GM19372 (cell line): ENCODE results near the gene ZNF814.
"Not testable (repeated sequence)": the region's sequence is repeated elsewhere in the genome, so short reads cannot be mapped to it uniquely, and the experiment has no call there.

Experiments
- ATAC-seq: cut with Tn5 transposase; IDR thresholded peaks from one replicate; pipeline ENCODE4 v1.9.1; 2021; ENCODE audit warnings: mild to moderate bottlenecking, low read depth, moderate library complexity; ENCODE audit not compliant: unreplicated experiment

Gene ZNF814

DNA sequence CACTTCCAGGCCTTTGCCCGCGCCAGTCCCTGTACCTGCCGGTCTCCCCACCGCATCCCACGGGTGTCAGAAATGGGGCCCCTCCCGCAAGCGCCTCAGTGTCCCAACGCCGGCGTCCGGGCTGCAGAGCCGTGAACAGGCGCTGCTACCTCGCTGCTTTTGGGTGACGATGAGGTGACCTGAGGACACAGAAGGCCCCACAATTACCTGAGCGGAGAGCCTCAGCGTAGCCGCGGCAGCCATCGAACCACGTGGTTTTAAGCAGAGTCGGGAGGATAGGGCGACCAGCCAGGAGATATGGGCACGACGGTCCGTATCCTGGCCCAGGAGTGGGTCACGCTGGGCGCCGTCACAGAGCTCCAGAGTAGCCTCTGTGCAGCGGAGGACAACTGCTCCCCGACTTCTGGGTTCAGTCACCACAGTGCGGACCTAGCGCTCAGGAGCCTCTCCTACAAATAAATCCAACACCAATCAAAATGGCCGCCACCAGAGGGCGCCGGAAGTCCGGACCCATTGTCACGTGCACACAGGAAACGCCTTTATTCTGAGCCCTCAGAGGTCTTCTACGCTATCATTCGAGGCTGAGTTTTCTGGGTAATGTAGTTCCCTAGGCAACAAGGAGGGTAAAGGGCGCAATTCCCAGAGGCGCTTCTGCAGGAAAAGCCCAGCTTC, at the start of gene ZNF814:
Gene ZNF814 (minus strand): TSS at position 478 of the 672 bp plus-strand sequence. CDS start 235 bp downstream, at position 243.
- ATAC-seq = no peak

DNA sequence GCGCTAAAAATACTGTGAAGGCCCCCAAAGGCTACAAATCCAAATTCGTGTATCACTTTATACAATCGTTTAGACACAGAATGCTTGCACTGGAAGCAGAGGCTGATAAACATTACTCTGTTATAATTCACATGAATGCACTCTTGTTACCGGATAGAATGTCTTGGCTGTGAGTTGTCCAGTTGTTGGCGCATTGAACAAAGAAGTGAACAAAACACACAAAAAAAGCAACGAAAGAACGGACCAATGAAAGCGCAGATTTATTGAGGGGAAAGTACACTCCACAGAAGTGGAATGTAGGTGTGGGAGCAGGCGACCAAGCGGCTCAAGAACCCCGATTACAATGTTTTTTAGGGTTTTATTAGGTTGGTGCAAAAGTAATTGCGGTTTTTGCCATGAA, 46.9 kb upstream of the ZNF814 start:
- ATAC-seq = no peak

DNA sequence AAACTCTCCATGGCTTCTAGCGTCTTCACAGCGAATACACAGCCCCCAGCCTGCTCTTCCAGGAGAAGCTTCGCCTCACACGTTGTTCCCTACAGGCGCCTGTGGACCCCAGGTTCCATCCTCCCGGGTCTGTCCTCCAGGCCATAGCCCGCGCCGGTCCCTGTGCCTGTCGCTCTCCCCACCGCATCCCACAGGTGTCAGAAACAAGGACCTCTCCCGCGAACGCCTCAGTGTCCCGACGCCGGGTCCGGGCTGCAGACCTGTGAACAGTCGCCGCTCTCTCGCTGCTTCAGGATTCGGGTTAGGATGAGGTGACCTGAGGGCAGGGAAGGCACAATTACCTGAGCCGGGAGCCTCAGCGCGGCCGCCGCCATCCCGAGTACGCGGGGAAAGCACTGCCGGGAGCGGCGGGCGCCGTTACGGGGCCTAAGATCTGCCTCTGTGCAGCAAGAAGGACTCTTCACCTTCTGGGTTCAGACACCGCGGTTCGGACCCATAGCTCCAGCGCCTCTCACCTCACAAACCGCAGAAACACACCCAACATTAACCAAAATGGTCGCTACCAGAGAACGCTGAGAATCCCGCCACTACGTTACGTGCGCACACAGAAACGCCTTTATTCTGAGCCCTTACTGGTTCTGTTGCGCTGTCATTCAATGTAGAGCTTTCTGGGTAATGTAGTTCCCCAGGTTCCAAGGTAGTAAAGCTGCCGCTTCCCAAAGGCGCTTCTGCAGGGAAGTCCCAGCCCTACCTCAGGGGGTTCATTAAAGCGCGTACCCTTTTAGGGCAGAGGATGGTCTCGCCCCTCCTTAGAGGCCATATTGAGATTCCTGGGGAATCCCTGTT, 46.2 kb upstream of the ZNF814 start, which contains the start of gene ZNF418:
Gene ZNF418 (minus strand): TSS at position 583 of the 846 bp plus-strand sequence. CDS start 1,580 bp downstream, outside the sequence.
- ATAC-seq = peak; percentile 85

DNA sequence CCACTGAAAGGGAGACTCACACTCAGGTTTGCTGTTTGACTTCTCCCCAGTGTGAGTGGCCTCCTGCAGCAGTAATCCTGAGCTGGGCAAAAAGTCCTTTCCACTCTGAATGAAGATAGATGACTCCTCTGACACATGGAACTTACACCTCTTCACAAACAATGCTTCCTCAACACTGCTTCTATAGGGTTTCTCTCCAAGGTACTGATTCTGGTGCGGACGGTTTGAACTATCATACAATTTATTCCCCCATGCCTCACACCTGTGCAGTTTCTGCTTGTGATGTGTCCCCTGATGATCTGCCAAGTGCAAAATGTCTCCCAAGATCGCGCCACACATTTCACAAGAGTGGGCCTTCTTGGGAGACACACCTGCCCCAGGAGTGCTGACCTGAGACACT, 38.8 kb upstream of the ZNF814 start:
- ATAC-seq = no peak

DNA sequence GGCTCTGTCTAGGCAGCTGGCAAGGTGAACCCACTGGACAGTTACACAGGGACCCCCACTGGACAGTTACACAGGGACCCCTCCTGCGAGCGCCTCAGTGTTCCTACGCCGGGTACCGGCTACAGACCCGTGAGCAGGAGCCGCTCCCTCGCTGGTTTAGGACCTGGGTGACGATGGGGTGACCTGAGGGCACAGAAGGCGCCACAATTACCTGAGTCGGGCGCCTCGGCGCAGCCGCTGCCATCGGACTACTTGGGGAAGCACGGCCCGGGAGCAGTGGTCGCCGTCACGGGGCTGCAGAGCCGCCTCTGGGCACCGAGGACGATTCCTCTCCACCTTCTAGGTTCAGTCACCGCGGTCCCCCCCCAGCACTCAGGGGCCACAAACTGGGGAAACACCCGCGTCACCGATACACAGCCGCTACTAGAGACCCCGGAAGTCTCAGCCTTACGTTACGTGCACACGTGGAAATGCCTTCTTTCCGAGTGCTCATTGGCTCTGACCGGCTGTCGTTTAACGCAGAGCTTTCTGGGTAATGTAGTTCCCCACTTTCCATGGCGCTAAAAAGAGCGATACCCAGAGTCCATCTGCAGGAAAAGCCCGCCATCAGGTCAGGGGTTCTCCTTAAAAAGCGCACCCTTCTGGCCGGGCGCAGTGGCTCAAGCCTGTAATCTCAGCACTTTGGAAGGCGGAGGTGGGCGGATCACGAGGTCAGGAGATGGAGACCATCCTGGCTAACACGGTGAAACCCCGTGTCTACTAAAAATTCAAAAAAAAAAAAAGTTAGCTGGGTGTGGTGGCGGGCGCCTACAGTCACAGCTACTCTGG, 27.5 kb upstream of the ZNF814 start, which contains the start of gene ZNF417:
Gene ZNF417 (minus strand): TSS at position 425 of the 828 bp plus-strand sequence. CDS start 181 bp downstream, at position 244.
- peak; percentile 96 for ATAC-seq

DNA sequence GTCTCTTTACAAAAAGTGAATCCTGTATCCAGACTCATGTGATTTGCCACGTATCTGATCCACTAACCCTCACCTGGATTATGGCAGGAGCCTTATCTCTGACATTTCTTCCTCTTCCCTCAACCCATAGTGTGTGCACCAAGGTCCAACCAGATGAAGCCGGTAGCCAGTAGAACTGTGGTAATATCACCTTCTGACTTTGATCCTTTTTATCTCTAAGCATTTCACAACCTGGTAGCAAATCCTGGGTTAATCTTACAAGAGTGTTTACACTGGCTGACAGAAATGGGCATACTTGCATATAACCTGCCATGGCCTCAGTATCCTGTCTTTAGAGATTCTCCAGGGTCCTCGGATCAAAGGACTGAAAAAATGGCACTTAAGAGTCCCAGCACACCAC, 25.7 kb upstream of the ZNF814 start:
- no peak for ATAC-seq

DNA sequence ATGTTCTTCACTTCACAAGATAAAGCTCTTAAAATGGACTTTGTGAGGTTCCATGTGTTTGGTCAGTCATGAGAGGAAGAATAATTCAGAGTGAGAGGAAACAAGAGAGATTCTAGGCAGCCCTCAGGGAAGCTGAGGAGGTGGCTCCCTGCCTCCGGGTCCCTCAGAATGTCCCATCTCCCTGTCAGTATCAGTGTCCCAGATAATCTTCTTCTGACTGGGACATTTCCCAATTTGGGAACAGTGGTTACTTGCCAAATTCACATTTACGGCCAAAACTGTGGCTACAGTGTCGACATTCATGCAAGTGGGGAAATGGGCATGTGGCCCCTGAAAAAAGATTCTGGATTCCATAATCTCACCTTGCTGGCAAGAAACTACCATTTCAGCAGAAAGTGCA, 18.6 kb upstream of the ZNF814 start:
- ATAC-seq = no peak

DNA sequence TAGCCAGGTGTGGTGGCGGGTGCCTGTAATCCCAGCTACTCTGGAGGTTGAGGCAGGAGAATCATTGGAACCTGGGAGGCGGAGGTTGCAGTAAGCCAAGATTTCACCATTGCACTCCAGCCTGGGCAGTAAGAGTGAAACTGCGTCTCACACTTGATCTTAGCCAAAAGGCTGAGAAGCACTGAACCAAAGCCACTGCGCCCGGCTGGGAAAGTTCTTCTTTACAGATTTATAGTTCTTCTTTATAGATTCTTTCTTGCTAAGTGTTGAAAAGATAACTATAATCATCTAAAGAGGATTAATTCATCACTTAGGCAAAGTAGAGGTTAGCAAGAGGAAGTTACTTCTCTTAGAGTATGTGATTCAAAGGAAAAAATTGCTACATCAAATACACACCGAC, 16.4 kb upstream of the ZNF814 start:
- no peak for ATAC-seq

DNA sequence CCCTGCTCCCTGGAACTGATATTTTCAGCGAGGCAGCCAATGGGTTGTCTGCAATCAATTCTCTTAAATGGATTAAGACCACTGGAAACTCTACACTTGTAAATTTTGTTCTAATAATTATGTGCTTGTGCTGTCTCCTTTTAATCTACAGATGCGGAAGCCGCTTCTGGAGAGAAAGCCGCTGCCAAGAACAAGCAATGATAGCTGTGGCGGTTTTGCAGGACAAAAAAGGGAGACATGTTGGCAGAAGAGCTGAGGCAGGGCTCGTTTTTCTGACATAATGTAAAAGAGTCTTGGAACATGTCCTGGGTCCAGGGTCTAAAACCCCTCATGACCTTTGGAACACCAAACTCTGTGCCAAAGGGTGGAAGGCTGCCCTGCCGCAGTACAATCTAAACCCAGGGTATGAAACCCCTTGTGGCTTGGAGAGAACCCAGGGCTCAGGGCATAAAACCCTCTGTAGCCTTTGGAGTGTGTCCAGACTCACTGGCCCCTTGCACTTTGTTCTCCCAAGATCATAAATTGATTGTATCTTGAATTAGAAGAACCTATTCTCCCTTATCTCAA, 14.9 kb upstream of the ZNF814 start:
- ATAC-seq = no peak

DNA sequence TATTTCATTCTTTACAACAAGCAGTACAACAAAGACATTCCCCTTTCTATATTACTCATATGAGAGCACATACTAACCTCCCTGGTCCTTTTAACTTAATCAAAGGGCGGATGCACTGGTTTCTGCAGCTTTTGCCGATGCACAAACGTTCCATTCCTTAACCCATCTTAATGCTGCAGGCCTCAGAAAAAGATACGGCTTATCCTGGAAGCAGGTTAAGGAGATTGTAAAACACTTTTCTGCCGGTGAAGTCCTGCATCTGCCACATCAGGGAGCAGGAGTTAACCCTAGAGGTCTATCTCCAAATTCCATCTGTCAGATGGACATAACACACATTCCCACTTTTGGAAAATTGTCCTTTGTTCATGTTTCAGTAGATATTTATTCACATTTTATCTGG, 11.5 kb upstream of the ZNF814 start:
- ATAC-seq = no peak

DNA sequence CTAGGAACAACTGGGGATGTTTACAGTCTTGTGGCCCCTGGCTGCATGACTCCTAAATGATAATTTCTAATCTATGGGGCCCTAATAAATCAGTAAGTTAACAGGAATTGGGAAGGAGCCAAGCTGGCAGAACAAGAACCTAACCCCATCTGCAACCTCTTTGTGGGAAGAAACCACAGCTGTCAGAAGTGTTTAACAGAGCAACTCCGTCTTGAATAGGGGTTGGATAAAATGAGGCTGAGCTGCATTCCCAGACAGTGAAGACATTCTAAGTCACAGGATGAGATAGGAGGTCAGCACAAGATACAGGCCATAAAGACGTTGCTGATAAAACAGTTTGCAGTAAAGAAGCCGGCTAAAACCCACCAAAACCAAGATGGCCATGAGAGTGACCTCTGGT, 1.9 kb upstream of the ZNF814 start:
- ATAC-seq = not testable (repeated sequence)

DNA sequence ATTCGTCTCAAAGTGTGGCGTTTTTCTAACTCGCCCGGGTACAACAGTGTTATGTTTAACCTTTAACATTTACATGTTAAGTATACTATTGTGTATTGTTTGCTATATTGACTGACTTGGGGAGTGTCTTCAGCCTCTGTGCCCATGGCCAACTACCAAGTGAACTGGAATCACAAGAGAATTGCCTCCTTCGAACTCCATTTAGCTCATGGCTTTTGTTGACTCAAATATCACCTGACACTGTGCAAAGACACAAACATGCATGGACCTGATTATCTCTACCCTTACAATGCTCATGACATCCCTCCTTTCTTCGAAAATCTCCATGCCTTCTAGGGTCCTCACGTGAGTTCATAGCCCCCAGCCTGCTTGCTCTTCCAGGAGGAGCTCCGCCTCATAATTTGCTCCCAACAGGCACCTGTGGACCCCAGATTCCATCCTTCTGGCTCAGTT, 704 bp downstream of the ZNF814 start:
- no peak for ATAC-seq

DNA sequence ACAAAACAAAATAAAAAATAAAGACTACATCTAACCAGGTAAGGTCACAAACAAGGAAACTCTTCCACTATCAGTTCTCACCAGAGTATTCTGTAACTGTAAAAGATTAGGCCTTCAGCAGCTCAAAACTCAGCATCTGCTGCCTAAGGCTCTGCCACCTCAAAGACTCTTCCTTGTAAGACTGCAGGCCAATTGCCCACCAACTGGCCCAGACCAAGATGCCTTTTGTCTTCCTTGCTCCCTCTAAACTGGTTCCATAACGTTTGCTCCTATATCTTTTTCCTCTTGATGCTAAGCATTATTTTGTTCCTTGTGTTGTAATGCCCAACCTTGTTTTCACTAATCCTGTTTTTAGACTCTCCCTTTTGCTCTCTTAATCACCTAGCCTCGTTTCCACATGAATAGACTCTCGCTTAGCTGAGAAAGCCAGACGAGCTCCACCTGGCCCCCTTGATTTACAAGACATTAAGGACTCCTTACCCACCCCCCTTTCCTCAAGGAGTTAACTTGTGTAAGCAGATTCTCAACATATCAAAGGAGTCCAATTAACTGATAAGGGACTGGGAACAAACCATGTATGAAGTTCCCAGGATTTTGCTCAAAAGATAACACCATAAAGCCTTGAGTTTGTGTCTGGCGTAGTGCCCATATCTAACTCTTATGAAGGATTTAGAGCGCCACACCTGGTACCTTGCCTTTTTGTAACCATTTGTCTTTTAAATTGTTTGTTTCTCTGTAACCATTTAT, 1.5 kb downstream of the ZNF814 start:
- ATAC-seq = no peak

DNA sequence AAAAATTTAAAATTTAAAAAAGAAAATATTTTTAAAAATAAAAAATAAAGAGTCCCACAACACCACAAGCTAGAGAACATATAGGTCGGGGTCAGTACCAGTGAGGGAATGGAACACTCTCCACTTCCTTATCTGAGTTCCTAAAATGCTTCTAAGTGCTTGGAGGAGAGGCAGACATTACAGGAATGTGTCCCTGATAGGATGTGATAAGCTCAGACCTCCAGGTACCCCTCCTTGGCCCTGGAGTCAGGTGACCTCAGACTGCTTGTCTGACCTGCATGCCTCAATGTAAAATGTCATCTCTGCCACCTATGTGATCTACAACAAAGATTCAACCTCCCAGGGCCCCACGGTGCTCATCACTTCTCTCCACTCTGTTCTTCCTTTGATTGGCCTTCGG, 2.8 kb downstream of the ZNF814 start:
- ATAC-seq = no peak

DNA sequence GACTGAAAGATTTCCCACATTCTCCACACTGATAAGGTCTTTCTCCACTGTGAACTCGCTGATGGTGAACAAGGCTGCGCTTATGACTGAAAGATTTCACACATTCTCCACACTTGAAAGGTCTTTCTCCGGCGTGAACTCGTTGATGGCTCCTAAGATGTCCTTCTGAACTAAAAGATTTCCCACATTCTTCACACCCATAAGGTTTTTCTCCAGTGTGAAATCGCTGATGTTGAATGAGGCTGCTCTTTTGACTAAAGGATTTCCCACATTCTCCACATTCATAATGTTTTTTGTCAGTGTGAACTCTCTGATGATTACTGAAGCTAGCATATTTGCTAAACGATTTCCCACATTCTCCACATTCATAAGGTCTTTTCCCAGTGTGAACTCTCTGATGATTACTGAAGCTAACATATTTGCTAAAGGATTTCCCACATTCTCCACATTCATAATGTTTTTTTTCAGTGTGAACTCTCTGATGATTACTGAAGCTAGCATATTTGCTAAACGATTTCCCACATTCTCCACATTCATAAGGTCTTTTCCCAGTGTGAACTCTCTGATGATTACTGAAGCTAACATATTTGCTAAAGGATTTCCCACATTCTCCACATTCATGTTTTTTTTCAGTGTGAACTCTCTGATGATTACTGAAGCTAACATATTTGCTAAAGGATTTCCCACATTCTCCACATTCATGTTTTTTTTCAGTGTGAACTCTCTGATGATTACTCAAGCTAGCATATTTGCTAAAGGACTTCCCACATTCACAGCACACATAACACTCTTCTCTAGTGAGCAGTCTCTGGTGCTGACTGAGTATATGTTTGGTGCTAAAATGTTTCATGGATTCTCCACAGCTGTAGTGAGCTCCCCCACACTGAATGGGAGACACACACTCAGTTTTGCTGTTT, 14.7 kb downstream of the ZNF814 start:
- ATAC-seq = not testable (repeated sequence)

DNA sequence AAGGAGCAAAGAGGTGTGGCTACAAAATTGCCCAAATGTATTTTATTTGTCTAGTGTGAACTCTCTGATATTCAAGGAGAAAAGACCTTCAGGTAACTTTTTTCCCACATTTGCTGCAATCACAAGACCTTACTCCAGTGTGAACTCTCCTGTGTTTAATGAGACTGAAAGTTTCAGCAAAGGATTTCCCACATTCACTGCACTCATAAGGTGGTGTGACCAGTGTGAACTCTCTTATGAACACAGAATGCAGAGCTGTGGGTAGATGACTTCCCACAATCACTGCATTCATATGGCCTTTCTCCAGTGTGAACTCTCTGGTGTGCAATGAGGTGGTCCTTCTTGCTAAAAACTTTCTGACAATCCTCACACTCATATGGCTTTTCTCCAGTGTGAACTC, 16.4 kb downstream of the ZNF814 start:
- no peak for ATAC-seq

DNA sequence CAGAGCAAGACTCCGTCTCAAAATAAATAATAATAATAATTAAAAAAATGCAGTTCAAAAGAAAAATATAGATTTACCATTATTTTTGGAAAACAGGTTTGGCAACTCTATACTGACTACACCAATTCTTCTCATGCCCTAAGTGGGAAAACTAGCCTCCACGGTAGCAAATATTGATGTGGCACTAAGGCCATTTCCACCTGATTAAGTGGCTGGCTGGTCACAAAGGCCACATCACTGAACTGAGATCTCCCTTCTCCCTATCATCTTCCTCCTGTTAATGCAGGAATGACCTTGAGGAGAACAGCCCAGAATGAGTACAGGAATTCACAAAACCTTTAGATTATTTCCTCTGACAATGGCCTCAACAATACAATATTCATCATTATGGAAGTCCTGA, 18.6 kb downstream of the ZNF814 start:
- ATAC-seq = no peak

DNA sequence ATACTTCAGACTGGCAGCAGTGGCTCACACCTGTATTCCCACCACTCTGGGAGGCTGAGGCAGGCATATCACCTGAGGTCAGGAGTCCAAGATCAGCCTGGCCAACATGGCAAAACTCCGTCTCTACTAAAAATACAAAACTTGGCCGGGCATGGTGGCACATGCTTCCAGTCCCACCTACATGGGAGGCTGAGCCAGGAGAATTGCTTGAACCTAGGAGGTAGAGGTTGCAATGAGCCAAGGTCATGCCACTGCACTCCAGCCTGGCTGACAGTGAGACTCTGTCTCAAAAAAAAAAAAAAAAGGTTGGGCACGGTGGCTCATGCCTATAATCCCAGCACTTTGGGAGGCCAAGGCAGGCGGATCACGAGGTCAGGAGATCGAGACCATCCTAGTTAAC, 19.2 kb downstream of the ZNF814 start:
- not testable (repeated sequence) for ATAC-seq
